Erythroblast (primary cell): Measurements from ENCODE around the gene PHACTR3.

Source experiments
- GATA1 ChIP-seq: IDR thresholded peaks from 2 replicates; pipeline ENCODE4 v1.6.1; 2011; ENCODE audit warnings: low read depth, mild to moderate bottlenecking, control low read depth, low read length, moderate library complexity
- POLR2A ChIP-seq: IDR thresholded peaks from 2 replicates; pipeline ENCODE4 v1.6.1; 2011; ENCODE audit warnings: mild to moderate bottlenecking, low read length

DNA sequence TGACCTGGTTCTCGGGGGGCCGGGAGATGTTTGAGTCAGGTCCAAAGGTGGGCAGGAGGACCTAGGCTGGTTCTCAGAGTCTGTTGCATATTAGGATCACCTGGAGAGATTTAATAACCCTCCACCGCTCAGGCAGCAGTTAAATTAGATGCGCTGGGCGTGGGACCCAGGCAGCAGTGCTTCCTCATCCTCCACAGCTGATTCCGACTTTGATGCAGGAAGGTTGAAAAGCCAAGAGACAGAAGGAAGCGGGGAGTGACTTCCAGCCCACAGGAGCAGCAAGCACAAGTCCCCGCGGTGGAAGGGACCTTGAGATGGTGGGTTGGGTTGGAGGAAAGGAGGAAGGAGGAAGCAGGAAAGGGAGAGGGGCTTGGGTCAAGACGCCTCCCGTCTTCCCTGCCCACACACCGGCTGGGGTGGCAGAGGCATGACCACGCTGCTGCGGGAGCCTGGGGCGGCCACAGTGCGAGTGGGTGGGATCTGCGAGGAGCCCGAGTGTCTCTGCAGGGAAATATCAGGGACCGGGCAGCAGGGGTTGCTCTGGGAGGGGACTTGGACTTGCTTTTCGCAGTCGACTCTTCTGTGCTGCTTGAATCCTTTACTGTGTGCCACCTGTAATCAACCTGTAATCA, 146.0 kb downstream of the PHACTR3 start:
- no peak for TF ChIP-seq POLR2A
- TF ChIP-seq GATA1: no peak
